Stimulated activated CD8-positive, alpha-beta memory T cell treated with anti-CD3 and anti-CD28 coated beads, Interleukin-12 subunit alpha, Interleukin-12 subunit beta, amount 100 ng/mL, for 24 hours (primary cell): ENCODE results near the gene C1QTNF4.
"Not testable (repeated sequence)": the region's sequence is repeated elsewhere in the genome, so short reads cannot be mapped to it uniquely, and the experiment has no call there.

Source experiments
- DNase-seq: peaks from one replicate; pipeline ENCODE4 v3.0.0-alpha.2; 2020; ENCODE audit errors: extremely low read depth

The C1QTNF4 gene

DNA sequence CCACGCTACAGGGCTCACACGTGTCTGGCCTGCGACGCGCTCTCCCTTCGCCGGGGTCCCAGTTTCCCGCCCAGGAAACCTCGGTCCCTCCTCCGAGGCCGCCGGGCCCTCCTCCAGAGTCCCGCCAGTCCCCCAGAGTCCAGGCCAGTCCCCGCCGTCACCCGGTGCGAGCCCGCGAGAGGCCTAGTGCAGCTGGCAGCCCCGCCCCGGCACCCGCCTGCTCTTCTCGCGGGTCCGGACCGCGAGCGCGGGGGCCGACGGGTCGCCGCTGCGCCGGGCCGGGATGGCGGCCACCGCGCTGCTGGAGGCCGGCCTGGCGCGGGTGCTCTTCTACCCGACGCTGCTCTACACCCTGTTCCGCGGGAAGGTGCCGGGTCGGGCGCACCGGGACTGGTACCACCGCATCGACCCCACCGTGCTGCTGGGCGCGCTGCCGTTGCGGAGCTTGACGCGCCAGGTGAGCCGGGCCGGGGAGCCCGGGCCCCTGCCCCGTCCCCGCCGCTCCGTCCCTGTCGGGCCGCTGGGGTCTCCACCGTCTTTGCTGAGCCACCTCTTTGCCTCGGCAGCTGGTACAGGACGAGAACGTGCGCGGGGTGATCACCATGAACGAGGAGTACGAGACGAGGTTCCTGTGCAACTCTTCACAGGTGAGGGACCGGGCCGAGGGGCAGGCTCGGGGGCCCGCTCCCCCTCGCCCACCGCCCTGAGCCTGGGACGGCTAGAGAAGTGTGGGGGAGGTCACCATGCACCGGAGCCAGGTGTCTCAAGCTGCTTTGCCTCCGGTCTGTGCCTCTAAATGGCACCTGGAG lies 28.7 kb downstream of the C1QTNF4 start, which contains the start of gene PTPMT1:
TSS of gene PTPMT1 (plus strand) at position 260 of the 809 bp plus-strand sequence. CDS start at position 284, 24 bp downstream.
- peak; percentile 45 for DNase-seq

- no peak for DNase-seq
Measured at GRCh38 chr11:47564933-47565339, 29.3 kb downstream of the C1QTNF4 start.

GRCh38 chr11:47564366-47564765 lies 29.8 kb downstream of the C1QTNF4 start:
- not testable (repeated sequence) for DNase-seq

GRCh38 chr11:47562393-47562792 lies 31.8 kb downstream of the C1QTNF4 start:
- not testable (repeated sequence) for DNase-seq

- DNase-seq = no peak
Measured at GRCh38 chr11:47560426-47560825, 33.8 kb downstream of the C1QTNF4 start.

DNA sequence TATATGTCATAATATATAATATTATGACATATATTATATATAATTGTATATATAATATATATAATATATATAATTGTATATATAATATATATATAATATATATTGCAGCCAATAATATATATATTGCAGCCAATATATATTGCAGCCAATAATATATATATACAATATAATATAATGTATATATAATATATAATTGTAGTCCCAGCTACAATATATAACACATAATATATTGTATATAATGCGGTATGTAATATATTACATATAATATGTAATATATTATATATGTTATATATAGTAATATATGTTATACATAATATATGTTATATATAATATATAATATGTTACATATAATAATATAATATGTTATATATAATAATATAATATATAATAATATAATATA lies 35.5 kb downstream of the C1QTNF4 start:
- no peak for DNase-seq

- DNase-seq = not testable (repeated sequence)
Measured at GRCh38 chr11:47557004-47557403, 37.2 kb downstream of the C1QTNF4 start.

GRCh38 chr11:47553406-47553743 lies 40.8 kb downstream of the C1QTNF4 start:
- DNase-seq = no peak

- peak; percentile 79 for DNase-seq
Measured at GRCh38 chr11:47552566-47553405, 41.4 kb downstream of the C1QTNF4 start, which contains the start of gene CELF1. TSS of gene CELF1 (minus strand) at chr11:47553132. CDS start at chr11:47499523, 53,609 bp downstream.

DNA sequence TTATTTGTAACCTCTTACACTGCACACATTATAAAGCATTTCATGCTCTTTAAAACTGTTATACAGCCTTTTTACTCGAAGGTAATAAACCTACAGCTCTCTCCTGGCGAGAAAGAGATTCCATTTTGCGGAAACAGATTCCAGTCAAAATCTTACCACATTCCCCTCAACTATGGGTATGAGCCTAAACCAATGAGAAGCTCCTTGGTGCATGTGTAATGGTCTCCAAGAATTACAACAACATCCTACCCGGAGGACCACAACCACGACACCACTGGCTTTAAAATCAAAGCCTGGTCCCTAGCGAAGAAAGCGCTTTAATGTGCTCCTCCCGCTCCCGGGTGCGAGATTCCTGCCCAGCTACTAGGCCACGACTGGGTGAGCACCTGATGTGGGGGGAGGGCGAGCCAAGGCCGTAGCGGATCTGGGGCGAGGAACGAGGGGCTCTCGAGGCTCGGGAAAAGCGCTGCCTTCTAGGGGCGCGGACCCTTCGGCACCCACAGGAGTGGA lies 42.1 kb downstream of the C1QTNF4 start:
- no peak for DNase-seq

DNA sequence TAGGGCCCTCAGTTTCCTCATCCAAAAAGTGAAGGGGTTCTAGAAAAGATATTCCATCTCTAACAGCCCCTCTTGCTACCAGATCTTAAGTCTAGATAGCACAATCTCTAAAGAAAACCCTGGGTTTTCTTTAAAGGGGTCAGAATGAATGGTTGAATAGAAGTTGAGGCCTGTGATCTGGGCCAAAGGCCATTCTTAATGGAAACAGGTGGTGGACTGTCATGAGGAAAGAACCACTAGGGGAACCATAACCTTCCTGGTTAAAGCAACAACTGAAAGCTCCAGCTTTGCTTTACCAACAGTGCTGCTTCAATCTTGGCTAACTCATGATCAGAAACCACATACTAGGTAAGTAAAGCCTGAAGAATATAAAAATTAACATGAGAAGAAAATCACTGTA lies 43.1 kb downstream of the C1QTNF4 start:
- DNase-seq = no peak

DNA sequence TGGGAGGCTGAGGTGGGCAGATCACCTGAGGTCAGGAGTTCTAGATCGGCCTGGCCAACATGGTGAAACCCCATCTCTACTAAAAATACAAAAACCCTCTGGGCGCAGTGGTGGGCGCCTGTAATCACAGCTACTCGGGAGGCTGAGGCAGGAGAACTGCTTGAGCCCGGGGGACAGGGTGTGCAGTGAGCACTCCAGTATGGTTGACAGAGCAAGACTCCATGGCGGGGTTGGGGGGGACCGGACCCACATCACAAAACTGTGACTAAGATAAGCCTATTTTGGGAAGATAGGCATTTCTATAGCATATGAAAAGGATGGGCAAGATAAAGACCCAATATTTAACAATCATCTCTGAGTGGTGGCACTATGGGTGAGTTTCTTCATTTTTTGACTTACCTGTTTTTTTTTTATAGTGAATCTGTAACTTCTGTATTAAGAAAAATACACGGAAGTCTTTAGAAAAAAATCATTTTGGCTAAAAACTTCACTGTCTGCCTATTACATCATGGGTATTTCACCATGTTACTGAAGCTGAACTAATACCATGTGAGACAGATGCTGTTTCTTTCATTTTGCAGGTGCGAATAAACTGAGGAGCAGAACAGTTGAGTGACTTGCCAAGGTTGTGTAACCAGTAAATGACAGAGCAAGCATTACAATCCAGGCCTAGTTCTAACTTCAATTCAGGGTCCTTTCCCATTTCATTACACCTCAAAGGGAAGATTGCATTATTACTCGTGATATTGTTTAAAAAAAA lies 43.7 kb downstream of the C1QTNF4 start:
- no peak for DNase-seq

DNA sequence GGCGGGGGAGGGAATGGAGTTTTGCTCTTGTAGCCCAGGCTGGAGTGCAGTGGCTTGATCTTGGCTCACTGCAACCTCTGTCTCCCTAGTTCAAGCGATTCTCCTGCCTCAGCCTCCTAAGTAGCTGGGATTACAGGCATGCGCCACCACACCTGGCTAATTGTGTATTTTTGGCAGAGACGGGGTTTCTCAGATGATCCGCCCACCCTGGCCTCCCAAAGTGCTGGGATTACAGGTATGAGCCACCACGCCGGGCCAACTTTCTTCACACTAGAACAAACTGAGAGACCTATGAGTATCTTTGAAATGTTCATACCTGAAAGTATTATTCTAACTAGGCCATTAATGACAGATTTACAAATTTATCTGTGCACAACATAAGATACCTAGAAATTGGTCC lies 47.9 kb downstream of the C1QTNF4 start:
- not testable (repeated sequence) for DNase-seq

DNA sequence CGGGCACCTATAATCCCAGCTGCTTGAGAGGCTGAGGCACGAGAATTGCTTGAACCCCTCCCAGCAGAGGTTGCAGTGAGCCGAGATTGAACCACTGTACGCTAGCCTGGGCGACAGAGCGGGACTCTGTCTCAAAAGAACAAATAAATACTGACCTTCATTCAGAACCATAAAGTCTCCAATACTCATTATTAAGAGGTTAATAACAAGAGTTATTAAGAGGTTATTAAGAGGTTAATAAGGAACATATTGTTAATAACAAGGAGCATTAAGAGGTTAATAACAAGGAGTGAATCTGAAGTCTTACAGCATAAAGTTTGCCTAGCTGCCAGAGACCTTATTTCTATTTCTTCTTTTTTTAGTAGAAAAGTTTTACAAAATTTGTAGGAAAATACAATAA lies 48.9 kb downstream of the C1QTNF4 start:
- no peak for DNase-seq

DNA sequence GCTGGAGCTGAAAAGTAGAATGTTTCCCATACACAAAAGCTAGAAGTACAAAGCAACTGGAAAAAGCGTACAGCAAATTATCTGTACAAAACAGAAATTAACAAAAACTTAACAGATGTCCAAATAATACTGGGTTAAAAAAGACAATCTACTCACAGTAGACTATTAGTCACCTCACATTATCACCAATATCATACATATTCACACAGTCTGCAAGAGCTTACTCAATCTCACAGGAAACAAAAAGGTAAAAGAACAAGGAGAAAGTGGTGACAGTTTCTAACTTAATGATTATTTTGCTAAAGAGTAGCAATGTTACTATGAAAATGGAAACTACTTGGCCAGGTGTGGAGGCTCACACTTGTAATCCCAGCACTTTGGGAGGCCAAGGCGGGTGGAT lies 53.1 kb downstream of the C1QTNF4 start:
- DNase-seq = no peak

- DNase-seq = no peak
Measured at GRCh38 chr11:47539681-47540039, 54.6 kb downstream of the C1QTNF4 start.
